Kidney epithelial cell (primary cell): Measurements from ENCODE around the gene OR2Y1. TPM values are rescaled to one million over a fixed set of nuclear protein-coding genes. Genes with fewer than 3 reads are reported as not detected.
"Not testable (repeated sequence)": the region's sequence is repeated elsewhere in the genome, so short reads cannot be mapped to it uniquely, and the experiment has no call there.

Experiments used
- DNase-seq: peaks from one replicate; pipeline ENCODE4 v3.0.0-alpha.2; 2010; ENCODE audit warnings: low read depth
- H3K27me3 ChIP-seq: 2 replicates; pipeline ENCODE4 v1.6.0; 2011; ENCODE audit warnings: low read length; ENCODE audit not compliant: control insufficient read depth, insufficient read depth
- H3K36me3 ChIP-seq: 2 replicates; pipeline ENCODE4 v1.5.1; 2011; ENCODE audit warnings: low read length; ENCODE audit not compliant: control insufficient read depth, insufficient read depth
- H3K4me3 ChIP-seq: 2 replicates; pipeline ENCODE4 v1.5.1; 2011; ENCODE audit warnings: low read depth, mild to moderate bottlenecking, control low read depth, low read length
- CTCF ChIP-seq: IDR thresholded peaks from 2 replicates; pipeline ENCODE4 v1.5.1; 2011; ENCODE audit warnings: mild to moderate bottlenecking, moderate library complexity, low read length, control low read depth, inconsistent platforms; ENCODE audit not compliant: insufficient read depth, poor library complexity, severe bottlenecking
- total RNA-seq: library from RNA; depleted of rRNA; stranded (reverse); fragments of >200 nt; gene quantifications from 2 replicates; pipeline ENCODE4 v1.2.3, GENCODE V29; 2015

The OR2Y1 gene, protein sequence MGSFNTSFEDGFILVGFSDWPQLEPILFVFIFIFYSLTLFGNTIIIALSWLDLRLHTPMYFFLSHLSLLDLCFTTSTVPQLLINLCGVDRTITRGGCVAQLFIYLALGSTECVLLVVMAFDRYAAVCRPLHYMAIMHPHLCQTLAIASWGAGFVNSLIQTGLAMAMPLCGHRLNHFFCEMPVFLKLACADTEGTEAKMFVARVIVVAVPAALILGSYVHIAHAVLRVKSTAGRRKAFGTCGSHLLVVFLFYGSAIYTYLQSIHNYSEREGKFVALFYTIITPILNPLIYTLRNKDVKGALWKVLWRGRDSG
- total RNA-seq: not detected in 2 replicates

GRCh38 chr5:180739958-180740357, at the start of gene OR2Y1:
Gene OR2Y1, minus strand, starts transcription at chr5:180740058. Its CDS starts 0 bp downstream, at chr5:180740058.
- no peak for TF ChIP-seq CTCF

DNA sequence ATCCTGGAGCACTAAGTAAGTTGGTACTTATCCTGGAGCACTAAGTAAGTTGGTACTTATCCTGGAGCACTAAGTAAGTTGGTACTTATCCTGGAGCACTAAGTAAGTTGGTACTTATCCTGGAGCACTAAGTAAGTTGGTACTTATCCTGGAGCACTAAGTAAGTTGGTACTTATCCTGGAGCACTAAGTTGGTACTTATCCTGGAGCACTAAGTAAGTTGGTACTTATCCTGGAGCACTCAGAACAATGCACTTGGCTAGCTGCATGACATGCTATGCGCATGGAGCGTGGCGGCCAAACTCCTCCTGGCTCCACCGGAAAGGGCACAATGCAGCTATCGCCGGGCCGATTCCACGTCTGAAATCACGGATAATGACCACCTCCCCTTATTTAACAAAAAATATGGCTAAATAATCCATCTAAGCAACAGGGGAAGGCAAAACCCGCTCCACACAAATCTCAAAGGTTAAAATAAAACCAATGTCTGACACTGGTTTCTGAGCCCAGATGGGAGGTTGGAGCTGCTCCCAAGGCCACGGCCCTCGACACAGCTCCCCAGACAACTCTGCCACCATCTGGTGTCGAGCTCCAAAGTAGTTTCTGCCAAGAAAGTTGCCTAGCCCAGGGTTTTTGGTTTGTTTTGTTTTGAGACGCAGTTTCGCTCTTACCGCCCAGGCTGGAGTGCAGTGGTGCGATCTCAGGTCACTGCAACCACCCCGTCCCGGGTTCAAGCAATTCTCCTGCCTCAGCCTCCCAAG, 49.0 kb upstream of the OR2Y1 start:
- DNase-seq, H3K27me3 ChIP-seq, H3K36me3 ChIP-seq, H3K4me3 ChIP-seq: not testable (repeated sequence)

More at GRCh38 chr5:180739958-180740357, at the start of gene OR2Y1:
- H3K27me3 ChIP-seq: no peaks in the 10 kb centered on the region
- no peak within 1 kb of the TSS for H3K4me3 ChIP-seq
- H3K36me3 ChIP-seq: no peaks in the 10 kb centered on the region
- DNase-seq: no peak

GRCh38 chr5:180787711-180788431, 48.0 kb upstream of the OR2Y1 start:
- Histone ChIP-seq H3K27me3 (no peaks in the 10 kb centered on the region), H3K36me3 (peaks cover 1% of the 10 kb centered on the region), H3K4me3 (no peak overlapping the region)
- TF ChIP-seq CTCF: no peak
- no peak for DNase-seq

- DNase-seq: no peak
- Histone ChIP-seq H3K36me3 (peaks cover 1% of the 10 kb centered on the region), H3K27me3 (no peaks in the 10 kb centered on the region), H3K4me3 (no peak overlapping the region)
- TF ChIP-seq CTCF: no peak
Measured at GRCh38 chr5:180786531-180787398, 46.9 kb upstream of the OR2Y1 start.

DNA sequence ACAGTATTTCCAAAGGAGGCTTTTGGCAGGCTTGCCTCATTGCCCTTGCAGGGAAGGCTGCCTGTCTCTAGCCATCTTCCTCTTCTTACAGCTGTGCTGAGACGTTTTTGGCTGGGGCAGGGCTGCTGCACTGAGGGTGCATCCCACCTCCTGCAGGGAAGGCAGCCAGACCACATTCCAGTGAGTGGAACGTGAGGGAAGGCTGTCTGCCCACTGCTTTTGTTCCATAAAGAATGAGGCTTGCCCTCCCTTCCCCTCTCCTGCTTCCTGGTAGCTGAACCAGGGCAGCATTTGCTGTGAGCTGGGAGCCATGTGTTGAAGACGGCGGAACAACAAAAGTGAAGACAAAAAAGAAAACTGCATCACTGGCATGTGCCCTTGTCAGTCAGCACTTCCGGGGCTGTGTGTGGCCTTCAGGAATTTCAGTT, 46.0 kb upstream of the OR2Y1 start:
- peaks cover 1% of the 10 kb centered on the region for H3K36me3 ChIP-seq
- no peak overlapping the region for H3K4me3 ChIP-seq
- H3K27me3 ChIP-seq: no peaks in the 10 kb centered on the region
- no peak for TF ChIP-seq CTCF
- DNase-seq: no peak
